Transverse colon (tissue), 4 donors: Measurements from ENCODE around the gene ITIH4. TPM values are rescaled to one million over a fixed set of nuclear protein-coding genes. Genes with fewer than 3 reads are reported as not detected.

ENCODE experiments used
- DNase-seq: peaks from one replicate; pipeline ENCODE4 v3.0.0-alpha.2; 2019
- H3K27ac ChIP-seq, 4 donors: fragments of 200-600 bp; sonication (generic); 2 replicates each; pipeline ENCODE4 v1.5.1; 2016 to 2018; ENCODE audit warnings: inconsistent platforms in 4 of 4
- H3K27me3 ChIP-seq: fragments of 200-600 bp; sonication (generic); 2 replicates; pipeline ENCODE4 v1.5.1; 2017; ENCODE audit warnings: inconsistent platforms
- H3K36me3 ChIP-seq, 4 donors: fragments of 200-600 bp; sonication (generic); 2 replicates each; pipeline ENCODE4 v1.5.1; 2017 to 2019; ENCODE audit warnings: inconsistent platforms in 4 of 4
- H3K4me1 ChIP-seq, 4 donors: fragments of 200-600 bp; sonication (generic); 2 replicates each; pipeline ENCODE4 v1.5.1; 2017 to 2020; ENCODE audit warnings: inconsistent platforms in 4 of 4
- H3K4me3 ChIP-seq, 4 donors: fragments of 200-600 bp; sonication (generic); 1 replicate in 1 of 4; 2 replicates in 3 of 4; pipeline versions ENCODE4 v1.5.1 to v1.6.1; 2017 to 2019; ENCODE audit warnings: inconsistent platforms in 4 of 4
- H3K9me3 ChIP-seq, 2 donors: fragments of 200-600 bp; sonication (generic); 2 replicates each; pipeline ENCODE4 v1.5.1; 2017 to 2019; ENCODE audit warnings: inconsistent platforms in 2 of 2
- CTCF ChIP-seq, 5 experiments: fragments of 200-600 bp in 3 of 5; fragments of 450-650 bp in 2 of 5; sonication (generic) in 3 of 5; IDR thresholded peaks; 1 replicate in 2 of 5; 2 replicates in 3 of 5; pipeline ENCODE4 v1.5.1; 2016 to 2017; ENCODE audit warnings: antibody characterized with exemption in 5 of 5, inconsistent platforms in 3 of 5, mild to moderate bottlenecking in 2 of 5, moderate library complexity in 1 of 5
- EP300 ChIP-seq: sonication (generic); formaldehyde crosslinking; IDR thresholded peaks from one replicate; pipeline ENCODE4 v1.6.1; 2017; ENCODE audit warnings: antibody characterized with exemption, low read depth
- POLR2A ChIP-seq: fragments of 450-650 bp; IDR thresholded peaks from one replicate; pipeline ENCODE4 v1.6.1; 2016; ENCODE audit warnings: antibody characterized with exemption, mild to moderate bottlenecking, moderate library complexity
- POLR2AphosphoS5 ChIP-seq, 3 donors: sonication (generic); formaldehyde crosslinking; IDR thresholded peaks; one replicate each; pipeline ENCODE4 v1.6.1; 2016; ENCODE audit warnings: antibody characterized with exemption in 3 of 3
- WGBS, 2 donors: methylation state at CpG; one replicate each; pipeline ENCODE4 v1.1.5; 2018; ENCODE audit warnings: low coverage in 1 of 2; 5-methylcytosine and 5-hydroxymethylcytosine counted together
- in situ Hi-C, 4 donors: fragments of 200-750 bp; cut with MboI; loops; one replicate each; pipeline versions ENCODE4 v1.15.0 to v1.15.1; 2017; ENCODE audit warnings: low sequenced_read_pairs in 3 of 4, low pct_ligation_motif_present in 1 of 4, low pct_unique_long_range_greater_than_20kb in 1 of 4
- intact Hi-C: fragments of 100-400 bp; cut with DNase I; formaldehyde crosslinking; loops from one replicate; pipeline ENCODE4 v1.15.1; 2023; ENCODE audit warnings: low total_unique reads
- total RNA-seq, 4 donors: library from RNA; depleted of rRNA; stranded (reverse); fragments of >200 nt; gene quantifications; one replicate each; pipeline ENCODE4 v1.1.0, GENCODE V29; 2016

The ITIH4 gene
- total RNA-seq, 4 donors from 2014 or later = 0.60 to 9.5 (median 4.9) TPM

- TF ChIP-seq POLR2A = no peak
- H3K27ac ChIP-seq = no peak overlapping the region
These were observed 18.9 kb downstream of the ITIH4 start for GRCh38 chr3:52811452-52812011.

DNA sequence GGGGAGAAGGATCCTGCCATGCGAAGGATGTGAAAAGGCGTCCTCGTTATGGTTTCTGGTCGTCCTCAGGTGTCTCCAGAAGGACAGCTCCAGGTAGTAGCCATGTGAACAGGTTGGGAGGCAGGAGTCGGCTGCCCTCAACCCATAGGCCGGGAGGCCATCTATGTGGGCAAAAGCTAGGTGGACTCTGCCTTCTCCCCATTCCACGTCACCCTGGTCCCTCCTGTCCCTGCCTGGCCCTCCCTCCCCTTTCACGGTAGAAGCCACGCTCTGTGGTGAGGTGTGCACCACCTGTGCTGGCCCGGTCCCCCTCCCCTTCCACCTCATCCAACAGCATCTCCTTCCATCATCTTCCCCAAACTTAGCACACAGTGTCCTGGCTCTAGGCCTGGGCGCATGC, 19.5 kb downstream of the ITIH4 start:
- DNase-seq = no peak
- Histone ChIP-seq H3K9me3 (no peaks in the 10 kb centered on the region), H3K4me1 (no peaks in the 10 kb centered on the region), H3K36me3 (no peaks in the 10 kb centered on the region), H3K4me3 (no peak overlapping the region), H3K27ac (no peak overlapping the region), H3K27me3 (no peaks in the 10 kb centered on the region)
- TF ChIP-seq POLR2AphosphoS5 (IDR thresholded peaks at IDR 0.05) (no peak), EP300 (no peak), CTCF (IDR thresholded peaks at IDR 0.05) (no peak), POLR2A (no peak)
- intact Hi-C loops = no loop called here
- in situ Hi-C loops = no loop called here
- WGBS, 2 donors = 90% methylated on average over 11 of the region's 11 CpGs; no CpG with 5 or more reads in 1 of the 2 donors

More at GRCh38 chr3:52811452-52812011, 18.9 kb downstream of the ITIH4 start:
- Histone ChIP-seq H3K4me1 (no peaks in the 10 kb centered on the region), H3K9me3 (no peaks in the 10 kb centered on the region), H3K4me3 (no peak overlapping the region), H3K36me3 (no peaks in the 10 kb centered on the region), H3K27me3 (no peaks in the 10 kb centered on the region)
- no peak for DNase-seq
- in situ Hi-C loops (no loop called here), intact Hi-C loops (no loop called here)
- WGBS, 2 donors = 60 to 64% methylated on average over 1 to 7 of the region's 7 CpGs

DNA sequence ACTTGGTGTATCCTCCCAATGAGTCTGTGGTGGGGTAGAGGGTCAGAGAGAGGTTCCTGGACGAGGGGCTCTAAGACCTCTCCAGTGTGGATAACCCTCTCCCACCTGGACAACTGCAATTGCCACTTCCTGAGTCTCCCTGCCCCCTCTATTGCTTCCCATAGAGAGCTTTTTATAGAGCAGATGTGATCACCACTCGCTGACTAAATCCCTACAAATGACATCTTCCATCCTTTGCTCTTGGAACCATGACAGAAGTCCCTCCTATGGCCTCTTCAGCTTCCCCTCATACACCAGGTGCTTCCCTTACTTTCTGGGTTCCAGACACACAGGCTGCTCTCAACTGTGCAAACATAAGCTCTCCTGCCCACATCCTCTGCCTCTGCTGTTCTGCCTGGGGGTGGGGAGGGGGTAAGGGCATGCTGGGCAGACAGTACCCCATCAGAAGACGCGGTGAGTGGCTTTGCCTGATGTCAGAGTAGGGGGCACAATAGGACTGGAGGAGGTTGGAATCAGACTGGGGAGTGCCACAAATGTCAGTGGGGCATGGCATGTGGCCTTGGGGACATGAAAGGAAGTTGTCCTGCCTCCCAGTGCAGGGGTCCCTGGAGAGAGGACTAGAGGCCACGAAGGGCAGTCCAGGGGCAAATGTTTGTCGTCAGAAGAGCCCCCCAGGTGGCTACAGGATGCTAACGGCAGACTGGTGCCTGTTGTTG, 20.7 kb downstream of the ITIH4 start:
- no peak for DNase-seq
- Histone ChIP-seq H3K9me3 (no peaks in the 10 kb centered on the region), H3K36me3 (no peaks in the 10 kb centered on the region), H3K4me3 (no peak overlapping the region), H3K27me3 (no peaks in the 10 kb centered on the region), H3K27ac (no peak overlapping the region), H3K4me1 (no peaks in the 10 kb centered on the region)
- in situ Hi-C loops (no loop called here), intact Hi-C loops (no loop called here)
- no peak for TF ChIP-seq POLR2A
- TF ChIP-seq CTCF (IDR thresholded peaks at IDR 0.05) = no peak
- TF ChIP-seq EP300 = no peak
- no peak for TF ChIP-seq POLR2AphosphoS5 (IDR thresholded peaks at IDR 0.05)
- 61 to 74% methylated on average over 6 to 7 of the region's 7 CpGs for WGBS, 2 donors

GRCh38 chr3:52809149-52809548, 21.3 kb downstream of the ITIH4 start:
- Histone ChIP-seq H3K4me3 (no peak overlapping the region), H3K4me1 (no peaks in the 10 kb centered on the region), H3K9me3 (no peaks in the 10 kb centered on the region), H3K36me3 (no peaks in the 10 kb centered on the region), H3K27me3 (no peaks in the 10 kb centered on the region), H3K27ac (no peak overlapping the region)
- intact Hi-C loops = no loop called here
- no peak for DNase-seq
- in situ Hi-C loops = no loop called here
- TF ChIP-seq POLR2AphosphoS5 (IDR thresholded peaks at IDR 0.05) (no peak), POLR2A (no peak), EP300 (no peak), CTCF (IDR thresholded peaks at IDR 0.05) (no peak)
- WGBS, 2 donors = 58 to 79% methylated on average over 2 of the region's 2 CpGs
